Measurements from ENCODE around the gene AIFM3.

The AIFM3 gene

DNA sequence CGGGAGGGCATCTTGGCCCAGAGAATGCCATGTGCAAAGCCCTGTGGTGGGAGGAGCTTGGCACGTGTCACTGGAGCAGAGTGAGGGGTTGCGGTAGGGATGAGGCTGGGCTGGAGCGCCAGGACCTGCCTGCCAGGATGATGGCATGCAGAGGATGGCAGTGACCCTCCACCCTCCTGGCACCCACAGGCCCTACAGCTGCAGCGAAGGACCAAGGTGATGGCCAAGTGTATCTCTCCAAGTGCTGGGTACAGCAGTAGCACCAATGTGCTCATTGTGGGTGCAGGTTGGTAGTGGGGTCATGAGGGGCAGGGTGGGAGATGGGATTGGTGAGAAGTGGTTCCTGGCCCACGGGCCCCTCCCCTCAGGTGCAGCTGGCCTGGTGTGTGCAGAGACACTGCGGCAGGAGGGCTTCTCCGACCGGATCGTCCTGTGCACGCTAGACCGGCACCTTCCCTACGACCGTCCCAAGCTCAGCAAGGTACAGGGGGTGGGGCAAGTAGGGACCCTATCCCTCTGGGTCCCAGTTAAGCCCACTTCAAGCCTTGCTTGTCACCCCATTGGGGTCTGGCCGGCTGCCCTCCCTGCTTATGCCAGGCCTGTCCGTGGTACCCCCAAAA lies 7.4 kb downstream of the AIFM3 start:
- DNase-seq (ENCODE audit: extremely low read depth in 1 of 2, low read depth in 1 of 2): no peak

DNA sequence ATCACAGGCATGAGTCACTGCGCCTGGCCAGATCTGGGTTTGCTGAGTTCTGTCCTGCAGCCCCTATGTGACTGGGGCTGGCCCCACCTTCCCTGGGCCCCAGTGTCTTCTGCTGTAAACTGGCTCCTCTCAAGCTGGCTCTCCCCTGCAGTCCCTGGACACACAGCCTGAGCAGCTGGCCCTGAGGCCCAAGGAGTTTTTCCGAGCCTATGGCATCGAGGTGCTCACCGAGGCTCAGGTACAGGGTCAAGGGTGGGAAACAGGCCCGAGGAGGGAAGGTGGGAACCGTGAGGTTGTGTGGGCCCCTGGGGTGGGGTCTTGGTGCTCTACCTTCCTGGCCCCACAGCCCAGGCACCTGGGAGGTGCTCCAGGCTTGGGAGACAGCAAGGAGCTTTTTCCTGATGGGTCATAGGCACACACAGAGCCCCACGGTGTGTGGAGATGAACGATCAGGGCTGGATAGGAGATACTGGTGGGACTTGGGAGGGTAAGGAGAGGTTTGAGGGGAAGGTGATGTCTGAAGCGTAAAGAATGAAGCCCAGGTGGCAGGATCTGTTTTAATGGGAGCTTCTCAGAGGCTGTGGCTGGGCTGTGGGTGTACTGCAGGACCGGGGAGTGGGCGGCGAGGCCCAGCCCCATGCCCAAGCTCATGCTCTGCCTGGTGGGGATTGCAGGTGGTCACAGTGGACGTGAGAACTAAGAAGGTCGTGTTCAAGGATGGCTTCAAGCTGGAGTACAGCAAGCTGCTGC lies 8.7 kb downstream of the AIFM3 start:
- DNase-seq (ENCODE audit: extremely low read depth in 1 of 2, low read depth in 1 of 2): no peak

DNA sequence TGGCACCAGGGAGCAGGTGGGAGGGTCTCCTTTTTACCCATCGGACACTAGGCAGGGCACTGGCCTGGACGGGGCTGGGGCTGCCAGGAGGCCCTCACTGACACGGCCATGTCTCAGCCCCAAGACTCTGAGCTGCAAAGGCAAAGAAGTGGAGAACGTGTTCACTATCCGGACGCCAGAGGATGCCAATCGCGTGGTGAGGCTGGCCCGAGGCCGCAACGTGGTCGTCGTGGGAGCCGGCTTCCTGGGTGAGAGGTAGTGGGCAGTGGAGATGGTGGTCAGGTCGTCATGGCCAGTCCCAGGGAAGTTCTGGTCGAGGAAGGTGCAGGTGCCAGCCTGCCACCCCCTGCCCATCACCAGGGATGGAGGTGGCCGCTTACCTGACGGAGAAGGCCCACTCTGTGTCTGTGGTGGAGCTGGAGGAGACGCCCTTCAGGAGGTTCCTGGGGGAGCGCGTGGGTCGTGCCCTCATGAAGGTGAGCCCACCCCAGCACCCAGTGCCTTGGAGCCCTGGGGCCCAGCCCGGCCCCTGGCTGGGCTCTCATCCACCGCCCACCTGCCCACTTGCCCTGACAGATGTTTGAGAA lies 9.3 kb downstream of the AIFM3 start:
- no peak for DNase-seq (ENCODE audit: extremely low read depth in 1 of 2, low read depth in 1 of 2)

DNA sequence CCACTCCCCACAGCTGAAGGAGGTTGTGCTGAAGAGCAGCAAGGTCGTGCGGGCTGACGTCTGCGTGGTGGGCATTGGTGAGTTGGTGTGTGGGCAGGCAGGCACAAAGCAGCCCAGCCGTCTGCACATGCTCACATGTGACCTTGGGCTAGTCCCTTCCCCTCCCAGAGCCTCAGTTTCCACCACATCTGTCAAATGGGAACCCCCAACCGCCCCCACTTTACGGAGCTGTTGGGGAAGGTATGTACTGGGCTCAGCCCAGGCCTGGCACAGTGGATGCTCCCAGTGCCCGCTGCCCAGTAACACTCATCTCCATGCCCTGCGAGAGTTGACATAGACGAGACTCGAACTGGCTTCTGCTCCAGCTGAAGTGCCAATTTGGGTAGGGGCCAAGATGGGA lies 10.0 kb downstream of the AIFM3 start:
- no peak for DNase-seq (ENCODE audit: extremely low read depth in 1 of 2, low read depth in 1 of 2)

DNA sequence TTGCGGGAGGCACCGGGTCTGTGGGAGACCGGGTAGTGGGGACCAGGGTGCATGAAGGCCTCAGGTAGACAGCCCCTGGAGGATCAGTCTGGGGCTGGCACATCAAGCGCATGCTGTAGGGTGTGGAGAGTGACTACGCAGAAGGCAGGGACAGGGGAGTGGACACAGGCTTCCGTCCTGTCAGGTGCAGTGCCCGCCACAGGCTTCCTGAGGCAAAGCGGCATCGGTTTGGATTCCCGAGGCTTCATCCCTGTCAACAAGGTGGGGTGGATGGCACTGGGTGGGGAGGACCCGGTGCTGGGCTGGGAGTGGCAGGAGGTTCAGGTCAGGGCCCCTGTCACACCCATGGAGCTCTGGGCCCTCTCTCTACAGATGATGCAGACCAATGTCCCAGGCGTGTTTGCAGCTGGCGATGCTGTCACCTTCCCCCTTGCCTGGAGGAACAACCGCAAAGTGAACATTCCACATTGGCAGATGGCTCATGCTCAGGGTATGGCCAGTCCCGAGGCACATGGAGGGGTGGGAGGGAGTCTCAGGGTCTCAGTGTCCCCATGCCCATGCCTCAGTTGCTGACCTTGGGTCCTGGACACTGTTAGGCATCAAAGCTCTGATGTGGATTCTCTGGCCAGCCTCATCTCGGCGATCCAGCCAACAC lies 10.6 kb downstream of the AIFM3 start:
- DNase-seq (ENCODE audit: extremely low read depth in 1 of 2, low read depth in 1 of 2): no peak

DNA sequence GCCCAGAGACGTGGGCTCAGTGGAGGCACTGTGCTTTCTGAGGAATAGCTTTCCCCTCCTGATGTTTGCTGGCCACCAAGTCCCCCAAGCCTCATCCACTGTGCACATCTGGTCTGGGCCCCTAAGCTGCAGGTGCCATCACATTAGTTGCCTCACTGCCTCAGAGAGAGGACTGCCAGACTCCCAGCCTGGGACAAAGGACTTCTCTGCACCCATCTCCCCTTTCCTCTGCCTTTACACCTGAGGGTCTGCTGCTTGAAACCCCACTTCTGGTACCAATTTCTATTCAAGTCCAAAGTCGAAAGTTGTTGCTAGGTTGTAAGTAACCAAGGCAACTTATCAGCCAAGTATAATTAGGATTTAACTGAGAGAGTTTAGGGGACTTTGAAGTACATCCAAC lies 11.4 kb downstream of the AIFM3 start:
- DNase-seq (ENCODE audit: extremely low read depth in 1 of 2, low read depth in 1 of 2): no peak

DNA sequence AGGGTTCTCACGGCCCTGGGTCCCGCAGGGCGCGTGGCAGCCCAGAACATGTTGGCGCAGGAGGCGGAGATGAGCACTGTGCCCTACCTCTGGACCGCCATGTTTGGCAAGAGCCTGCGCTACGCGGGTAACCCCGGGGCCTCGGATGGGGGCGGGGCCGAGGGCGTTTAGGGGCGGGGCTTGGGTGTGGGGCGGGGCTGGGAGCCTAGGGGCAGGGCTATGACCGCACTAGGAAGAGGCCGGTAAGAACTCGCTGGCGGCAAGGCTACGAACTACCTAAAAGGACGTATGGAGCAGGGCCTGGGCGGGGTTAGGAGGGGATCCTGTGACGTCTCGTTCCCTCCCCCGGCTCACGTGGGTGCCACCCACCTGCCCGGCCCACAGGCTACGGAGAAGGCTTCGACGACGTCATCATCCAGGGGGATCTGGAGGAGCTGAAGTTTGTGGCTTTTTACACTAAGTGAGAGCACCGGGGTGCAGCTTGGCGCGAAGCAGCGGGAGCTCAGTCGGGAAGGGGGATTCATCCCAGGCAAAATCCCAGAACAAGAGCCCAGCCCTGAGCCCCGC lies 12.3 kb downstream of the AIFM3 start:
- peak in 1 of 2 donors; percentile 72 for DNase-seq (ENCODE audit: extremely low read depth in 1 of 2, low read depth in 1 of 2)

DNA sequence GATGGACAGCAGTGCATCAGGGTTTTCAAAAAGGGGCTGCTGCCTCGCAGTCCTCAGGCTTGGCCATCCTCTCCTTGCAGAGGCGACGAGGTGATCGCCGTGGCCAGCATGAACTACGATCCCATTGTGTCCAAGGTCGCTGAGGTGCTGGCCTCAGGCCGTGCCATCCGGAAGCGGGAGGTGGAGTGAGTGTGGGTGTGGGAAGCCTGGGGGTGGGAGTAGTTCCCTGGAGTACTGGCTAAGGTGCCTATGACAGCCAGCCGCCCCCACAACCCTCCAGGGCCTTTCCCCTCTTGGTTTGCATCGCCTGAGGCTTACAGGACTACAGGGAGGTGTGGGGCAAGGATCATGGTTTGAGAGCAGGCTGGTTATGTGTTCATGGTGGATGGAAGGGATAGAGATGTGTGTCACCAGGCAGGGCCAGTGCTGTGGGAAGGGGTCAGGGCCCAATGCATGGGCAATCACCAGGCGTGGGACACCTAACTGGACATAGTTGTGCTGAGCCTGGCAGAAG lies 12.9 kb downstream of the AIFM3 start:
- DNase-seq (ENCODE audit: extremely low read depth in 1 of 2, low read depth in 1 of 2): no peak

DNA sequence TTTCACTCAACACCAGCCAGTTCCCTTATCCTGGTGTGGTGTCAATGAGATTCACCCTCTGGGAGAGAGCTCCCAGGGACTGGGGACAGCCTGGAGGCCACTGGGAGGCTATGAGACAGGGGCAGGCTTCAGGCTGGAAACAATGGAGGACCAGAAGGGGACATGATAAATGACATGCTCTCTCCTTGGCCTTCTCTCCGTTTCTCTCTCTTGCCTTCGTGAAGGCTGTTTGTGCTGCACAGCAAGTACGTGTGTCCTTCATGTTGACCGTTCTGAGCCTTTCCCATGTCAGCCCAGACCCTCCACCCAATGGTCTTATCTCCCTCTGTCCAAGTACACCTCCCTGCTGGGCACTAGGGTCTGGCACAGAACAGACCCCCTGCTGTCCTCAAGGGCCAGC lies 13.5 kb downstream of the AIFM3 start:
- DNase-seq (ENCODE audit: extremely low read depth in 1 of 2, low read depth in 1 of 2): no peak

DNA sequence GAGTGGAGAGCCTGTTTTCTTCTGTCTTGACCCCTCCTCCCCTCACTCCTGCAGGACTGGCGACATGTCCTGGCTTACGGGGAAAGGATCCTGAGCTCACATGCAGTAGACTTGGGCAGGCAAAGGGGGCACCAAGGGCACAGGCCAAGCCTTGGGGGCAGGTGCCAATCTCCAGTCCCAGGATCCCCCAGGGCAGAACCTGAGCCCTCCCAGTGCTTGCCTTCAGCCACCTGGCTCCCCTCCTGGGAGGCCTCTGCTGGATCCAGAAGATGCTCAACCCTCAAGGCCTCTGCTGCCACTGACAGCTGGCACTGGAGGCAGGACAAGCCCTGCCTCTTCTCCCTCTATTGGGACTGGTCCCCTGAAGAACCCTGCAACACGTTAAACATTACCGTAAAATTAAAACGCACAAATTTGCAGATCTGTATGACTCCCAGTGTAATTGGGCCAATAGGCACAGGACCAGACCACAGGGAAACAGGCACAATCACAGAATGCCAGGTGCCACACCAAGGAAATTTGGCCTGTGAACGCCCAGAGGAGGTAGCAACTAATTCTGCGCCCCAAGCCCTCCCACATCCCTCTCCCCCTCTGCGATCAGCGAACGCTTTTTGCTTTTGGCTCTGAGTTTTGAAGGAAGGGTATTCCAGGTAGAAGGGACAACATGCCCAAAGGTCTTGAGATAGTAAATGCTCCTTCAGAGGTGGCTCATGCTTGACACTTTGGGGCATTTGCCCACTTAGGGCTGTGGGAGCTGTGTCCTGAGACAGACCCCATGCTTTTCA lies 14.1 kb downstream of the AIFM3 start:
- no peak for DNase-seq (ENCODE audit: extremely low read depth in 1 of 2, low read depth in 1 of 2)

DNA sequence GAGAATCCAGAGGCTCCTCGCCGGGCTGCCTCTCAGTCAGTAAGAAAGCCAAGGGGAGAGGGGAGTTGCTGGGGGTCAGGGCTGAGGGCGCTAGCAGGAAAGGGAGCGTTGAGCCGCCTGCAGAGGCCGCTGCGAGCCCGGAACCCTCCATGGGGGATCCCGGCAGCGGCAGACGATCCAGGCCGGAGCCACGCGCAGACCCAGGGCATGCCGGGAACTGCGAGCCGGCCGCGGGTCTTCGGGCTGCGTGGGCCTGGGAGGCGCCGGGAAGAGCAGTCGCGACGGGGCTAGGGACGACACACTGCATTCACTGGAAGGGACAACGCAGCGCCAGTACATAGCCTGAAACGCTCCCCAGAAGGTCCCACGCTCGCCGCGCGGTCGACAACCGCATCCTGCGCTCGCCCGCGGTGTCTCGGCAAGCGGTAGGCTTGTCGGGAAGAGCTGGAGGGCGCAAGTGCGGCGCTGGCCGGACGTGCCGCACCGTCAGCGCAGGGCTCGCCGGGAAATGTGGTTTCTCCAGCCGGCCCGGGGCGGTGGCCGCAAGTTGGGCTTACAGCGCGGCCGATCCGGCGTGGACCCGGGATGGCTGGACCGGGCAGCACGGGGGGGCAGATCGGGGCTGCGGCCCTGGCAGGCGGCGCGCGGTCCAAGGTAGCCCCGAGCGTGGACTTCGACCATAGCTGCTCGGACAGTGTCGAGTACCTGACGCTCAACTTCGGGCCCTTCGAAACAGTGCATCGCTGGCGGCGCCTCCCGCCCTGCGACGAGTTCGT lies 14.9 kb downstream of the AIFM3 start, which contains the start of gene LZTR1:
TSS of gene LZTR1 (plus strand) at position 511 of the 776 bp plus-strand sequence. CDS start at position 586, 75 bp downstream.
- peak; percentile 61 to 63 for DNase-seq (ENCODE audit: extremely low read depth in 1 of 2, low read depth in 1 of 2)

DNA sequence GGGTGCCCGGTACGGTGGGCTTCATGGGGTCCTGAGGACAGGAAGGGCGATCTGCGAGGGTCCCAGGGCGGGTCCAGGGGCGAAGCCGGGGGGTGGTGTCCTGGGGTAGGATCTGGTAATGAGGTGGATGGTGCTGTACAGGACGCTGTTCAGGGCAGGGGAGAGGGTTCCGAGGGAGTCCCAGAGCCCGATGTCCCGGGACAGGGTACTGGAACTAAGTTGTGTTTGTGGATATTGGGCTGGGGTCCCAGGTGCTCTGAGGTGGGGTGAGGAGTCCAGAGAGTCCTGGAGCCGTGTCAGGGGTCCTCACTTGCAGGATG lies 15.5 kb downstream of the AIFM3 start:
- no peak for DNase-seq (ENCODE audit: extremely low read depth in 1 of 2, low read depth in 1 of 2)

DNA sequence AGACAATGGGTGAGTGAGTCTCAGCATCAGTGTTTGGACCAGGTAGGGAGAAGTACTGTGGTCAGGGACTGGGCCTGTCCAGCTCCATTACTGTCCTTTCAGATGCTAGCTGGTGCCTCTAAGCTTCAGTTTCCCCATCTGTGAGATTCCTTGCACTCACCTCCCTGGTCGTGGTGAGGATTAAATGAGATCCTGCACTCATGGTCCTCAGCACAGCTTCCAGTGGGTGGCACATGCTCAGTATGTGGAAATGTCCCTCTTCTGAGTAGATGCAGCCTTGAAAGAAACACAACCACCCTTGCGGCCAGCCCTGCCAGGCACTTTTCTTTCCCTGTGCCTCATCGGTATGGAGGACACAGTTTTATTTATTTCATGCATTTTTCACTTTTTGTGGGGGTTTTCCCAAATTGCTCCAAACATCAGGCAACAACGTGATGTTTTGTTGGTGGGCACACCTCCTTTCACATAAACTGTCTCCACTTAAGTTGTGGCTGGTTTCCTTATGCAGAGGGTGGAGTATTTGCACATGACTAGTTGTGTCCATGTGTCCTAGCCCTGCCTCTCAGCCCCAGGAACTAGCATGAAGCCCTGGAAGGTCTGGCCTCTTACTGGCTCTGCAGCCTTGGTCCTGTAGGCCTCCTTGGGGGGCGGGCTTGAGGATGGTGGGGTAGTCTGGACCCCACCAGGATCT lies 16.2 kb downstream of the AIFM3 start:
- no peak for DNase-seq (ENCODE audit: extremely low read depth in 1 of 2, low read depth in 1 of 2)

DNA sequence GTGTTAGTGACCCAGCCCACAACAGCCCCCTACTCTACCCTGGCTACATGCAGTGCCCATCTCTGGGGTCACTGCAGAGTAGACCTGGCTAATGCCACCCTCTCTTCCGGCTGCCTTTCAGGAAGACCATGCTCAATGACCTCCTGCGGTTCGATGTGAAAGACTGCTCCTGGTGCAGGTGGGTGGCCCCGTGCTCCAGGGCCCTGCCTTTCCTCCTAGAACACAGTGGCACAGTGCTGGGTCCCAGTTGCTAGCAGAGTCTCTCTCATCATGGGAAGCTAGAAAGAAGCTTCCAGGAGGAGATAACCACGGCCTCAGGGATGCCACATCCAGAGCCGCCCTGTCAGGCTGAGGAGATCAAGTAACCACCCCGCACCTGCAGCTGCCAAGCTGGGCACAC lies 18.7 kb downstream of the AIFM3 start:
- DNase-seq (ENCODE audit: extremely low read depth in 1 of 2, low read depth in 1 of 2): no peak

DNA sequence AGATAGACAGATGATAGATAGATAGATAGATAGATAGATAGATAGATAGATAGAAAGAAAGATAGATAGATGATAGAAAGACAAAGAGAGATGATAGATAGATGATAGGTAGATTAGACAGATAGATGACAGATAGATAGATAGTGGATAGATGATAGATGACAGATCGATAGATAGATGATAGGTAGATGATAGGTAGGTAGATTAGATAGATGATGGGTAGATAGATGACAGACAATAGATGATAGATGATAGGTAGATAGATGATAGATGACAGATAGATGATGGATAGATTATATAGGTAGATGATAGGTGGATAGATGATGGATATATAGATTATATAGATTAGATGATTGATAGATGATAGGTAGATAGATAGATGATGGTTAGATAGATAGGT lies 19.3 kb downstream of the AIFM3 start:
- no peak for DNase-seq (ENCODE audit: extremely low read depth in 1 of 2, low read depth in 1 of 2)

DNA sequence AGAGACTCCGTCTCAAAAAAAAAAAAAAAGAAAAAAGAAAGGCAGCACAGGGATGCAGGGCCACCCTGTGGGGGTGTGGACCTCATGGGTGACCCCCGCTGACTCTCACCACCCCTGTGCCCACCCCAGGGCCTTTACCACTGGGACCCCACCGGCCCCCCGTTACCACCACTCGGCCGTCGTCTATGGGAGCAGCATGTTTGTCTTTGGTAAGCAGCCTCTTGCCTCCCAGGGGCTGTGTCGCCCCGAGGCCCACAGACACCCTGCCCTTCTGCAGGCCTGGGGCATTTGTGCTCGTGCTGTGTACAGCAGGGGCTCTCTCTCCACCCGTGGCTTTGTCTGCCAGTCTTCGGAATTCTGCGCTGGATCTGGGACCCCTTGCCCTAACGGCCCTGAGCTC lies 20.3 kb downstream of the AIFM3 start:
- no peak for DNase-seq (ENCODE audit: extremely low read depth in 1 of 2, low read depth in 1 of 2)

DNA sequence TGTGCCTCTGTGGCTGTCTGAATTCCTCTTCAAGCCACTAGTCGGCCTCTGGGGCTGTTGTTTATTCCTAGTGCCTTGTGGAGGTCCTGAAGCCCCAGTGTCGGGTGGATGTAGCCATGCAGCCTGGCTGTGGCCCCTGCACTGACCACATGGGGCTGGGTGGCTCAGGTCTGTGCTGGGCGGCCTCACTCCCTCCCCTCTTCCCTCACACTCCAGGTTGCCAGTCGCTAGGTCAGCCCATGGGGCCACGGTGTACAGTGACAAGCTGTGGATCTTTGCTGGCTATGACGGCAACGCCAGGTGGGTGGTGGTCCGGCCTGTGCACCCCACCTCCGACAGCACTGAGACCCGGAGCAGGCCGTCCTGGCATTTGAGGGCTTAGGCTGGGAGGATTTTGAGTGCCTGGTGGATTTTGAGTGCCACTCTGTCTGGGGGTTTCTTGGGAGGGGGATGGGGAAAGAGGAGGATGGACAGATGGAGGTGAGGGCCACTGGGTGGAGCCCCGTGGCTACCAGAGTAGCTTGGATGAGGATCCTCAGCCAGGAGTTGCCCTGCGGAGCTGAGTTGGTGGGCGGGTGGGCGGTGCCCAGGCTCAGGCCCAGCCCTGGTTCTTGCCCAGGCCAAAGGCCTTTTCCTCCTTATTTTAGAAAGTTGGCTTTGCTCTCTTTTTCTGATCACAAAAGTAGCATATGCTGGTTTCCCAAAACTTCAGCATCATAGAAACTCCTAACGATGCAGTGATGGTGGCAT lies 21.7 kb downstream of the AIFM3 start:
- no peak for DNase-seq (ENCODE audit: extremely low read depth in 1 of 2, low read depth in 1 of 2)

DNA sequence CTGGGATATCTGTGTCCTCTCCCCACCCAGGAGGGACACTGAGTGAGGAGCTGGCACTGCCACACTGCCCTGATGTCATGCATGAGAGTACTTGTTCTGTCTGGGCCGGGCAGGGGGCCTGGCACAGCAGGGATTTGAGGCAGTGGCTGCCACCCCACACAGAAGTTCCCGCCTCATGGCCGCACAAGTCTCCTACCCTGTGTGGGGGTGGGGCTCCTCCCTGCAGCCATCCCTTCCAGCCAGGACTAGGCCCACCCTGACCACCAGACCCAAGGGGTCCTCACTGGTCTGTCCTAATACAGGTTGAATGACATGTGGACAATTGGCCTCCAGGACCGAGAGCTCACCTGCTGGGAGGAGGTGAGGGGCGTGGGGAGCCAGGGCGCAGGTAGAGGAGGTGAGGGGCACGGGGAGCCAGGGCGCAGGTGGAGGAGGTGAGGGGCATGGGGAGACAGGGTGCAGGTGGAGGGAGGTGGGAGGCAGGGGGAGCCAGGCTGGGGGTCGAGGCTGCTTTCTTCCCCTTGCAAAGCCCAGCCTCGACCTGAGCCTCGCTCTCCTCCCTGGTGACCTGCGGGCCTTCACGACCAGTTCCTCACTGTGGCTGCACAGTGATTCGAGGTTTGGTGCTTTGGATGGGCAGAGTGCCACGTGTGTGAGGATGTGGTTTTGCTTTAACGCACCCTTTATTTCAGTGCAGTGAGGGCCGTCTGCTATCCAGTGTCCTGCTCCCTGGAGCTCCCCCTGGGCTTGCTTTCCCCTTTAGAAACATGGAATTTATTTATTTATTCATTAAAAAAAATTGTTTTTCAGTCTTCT lies 22.5 kb downstream of the AIFM3 start:
- no peak for DNase-seq (ENCODE audit: extremely low read depth in 1 of 2, low read depth in 1 of 2)

Data from stimulated activated CD8-positive, alpha-beta memory T cell treated with anti-CD3 and anti-CD28 coated beads, Interleukin-7, amount 100 ng/mL, for 48 hours (primary cell).